ENCODE results near the gene EIPR1.

Gene EIPR1

GRCh38 chr2:3147651-3148530 is 229.7 kb downstream of the EIPR1 start:
- Histone ChIP-seq H2AFZ (ENCODE audit: low read depth, low read length) (no peak overlapping the region), H3K36me3 (ENCODE audit: control insufficient read depth in 1 of 2, insufficient read depth in 2 of 2, low read depth in 1 of 2, low read length in 2 of 2) (no peaks in the 10 kb centered on the region), H3K79me1 (replicated peaks; ENCODE audit: low read length, poor library complexity, severe bottlenecking) (no peaks in the 10 kb centered on the region), H3K27ac (ENCODE audit: low read length, poor library complexity, severe bottlenecking) (no peak overlapping the region), H3K4me3 (ENCODE audit: insufficient read depth in 1 of 2, low read depth in 1 of 2, low read length in 2 of 2) (no peak overlapping the region), H3K14ac (ENCODE audit: low read length in 2 of 2) (no peak overlapping the region), H2BK12ac (ENCODE audit: low read length in 2 of 2) (no peak overlapping the region), H3K18ac (ENCODE audit: low read depth in 1 of 2, low read length in 2 of 2) (no peak overlapping the region), H4K8ac (ENCODE audit: low read length) (no peak overlapping the region), H3K27me3 (ENCODE audit: control insufficient read depth in 1 of 2, insufficient read depth in 1 of 2, low read length in 2 of 2) (no peaks in the 10 kb centered on the region), H2BK5ac (ENCODE audit: low read depth, low read length, poor library complexity, severe bottlenecking) (no peak overlapping the region), H3K4me2 (ENCODE audit: low read length, poor library complexity, severe bottlenecking) (no peak overlapping the region), H2BK120ac (ENCODE audit: low read depth, low read length) (no peak overlapping the region), H3K9ac (ENCODE audit: low read length) (no peak overlapping the region), H2AK5ac (ENCODE audit: low read length, severe bottlenecking) (no peak overlapping the region), H4K91ac (ENCODE audit: low read length) (no peak overlapping the region), H3K9me3 (ENCODE audit: control insufficient read depth, low read length) (no peaks in the 10 kb centered on the region), H2BK15ac (ENCODE audit: low read depth, poor library complexity, severe bottlenecking) (no peak overlapping the region), H3K23ac (ENCODE audit: low read length in 2 of 2) (no peak overlapping the region), H3K4ac (ENCODE audit: low read depth in 1 of 2, low read length in 2 of 2) (no peak overlapping the region), H3K4me1 (ENCODE audit: control insufficient read depth, insufficient read depth, low read depth, low read length) (no peaks in the 10 kb centered on the region)
- no peak for DNase-seq
- WGBS: 94% methylated on average over 39 of the region's 39 CpGs

GRCh38 chr2:3146772-3147650 is 230.6 kb downstream of the EIPR1 start:
- Histone ChIP-seq H2BK15ac (ENCODE audit: low read depth, poor library complexity, severe bottlenecking) (no peak overlapping the region), H2BK5ac (ENCODE audit: low read depth, low read length, poor library complexity, severe bottlenecking) (no peak overlapping the region), H3K79me1 (replicated peaks; ENCODE audit: low read length, poor library complexity, severe bottlenecking) (no peaks in the 10 kb centered on the region), H2AFZ (ENCODE audit: low read depth, low read length) (no peak overlapping the region), H3K27me3 (ENCODE audit: control insufficient read depth in 1 of 2, insufficient read depth in 1 of 2, low read length in 2 of 2) (no peaks in the 10 kb centered on the region), H3K4me3 (ENCODE audit: insufficient read depth in 1 of 2, low read depth in 1 of 2, low read length in 2 of 2) (no peak overlapping the region), H3K4me1 (ENCODE audit: control insufficient read depth, insufficient read depth, low read depth, low read length) (no peaks in the 10 kb centered on the region), H3K4me2 (ENCODE audit: low read length, poor library complexity, severe bottlenecking) (no peak overlapping the region), H3K27ac (ENCODE audit: low read length, poor library complexity, severe bottlenecking) (no peak overlapping the region), H3K4ac (ENCODE audit: low read depth in 1 of 2, low read length in 2 of 2) (no peak overlapping the region), H3K23ac (ENCODE audit: low read length in 2 of 2) (no peak overlapping the region), H4K8ac (ENCODE audit: low read length) (no peak overlapping the region), H2AK5ac (ENCODE audit: low read length, severe bottlenecking) (no peak overlapping the region), H3K18ac (ENCODE audit: low read depth in 1 of 2, low read length in 2 of 2) (no peak overlapping the region), H3K9me3 (ENCODE audit: control insufficient read depth, low read length) (no peaks in the 10 kb centered on the region), H2BK12ac (ENCODE audit: low read length in 2 of 2) (no peak overlapping the region), H2BK120ac (ENCODE audit: low read depth, low read length) (no peak overlapping the region), H3K14ac (ENCODE audit: low read length in 2 of 2) (no peak overlapping the region), H3K9ac (ENCODE audit: low read length) (no peak overlapping the region), H3K36me3 (ENCODE audit: control insufficient read depth in 1 of 2, insufficient read depth in 2 of 2, low read depth in 1 of 2, low read length in 2 of 2) (no peaks in the 10 kb centered on the region), H4K91ac (ENCODE audit: low read length) (no peak overlapping the region)
- WGBS: 88% methylated on average over 30 of the region's 30 CpGs
- no peak for DNase-seq

- H3K36me3 ChIP-seq (ENCODE audit: control insufficient read depth in 1 of 2, insufficient read depth in 2 of 2, low read depth in 1 of 2, low read length in 2 of 2): no peaks in the 10 kb centered on the region
- no peak overlapping the region for H3K23ac ChIP-seq (ENCODE audit: low read length in 2 of 2)
- no peaks in the 10 kb centered on the region for H3K4me1 ChIP-seq (ENCODE audit: control insufficient read depth, insufficient read depth, low read depth, low read length)
- H2BK120ac ChIP-seq (ENCODE audit: low read depth, low read length): no peak overlapping the region
- H2BK15ac ChIP-seq (ENCODE audit: low read depth, poor library complexity, severe bottlenecking): no peak overlapping the region
- H3K27ac ChIP-seq (ENCODE audit: low read length, poor library complexity, severe bottlenecking): no peak overlapping the region
- H2AFZ ChIP-seq (ENCODE audit: low read depth, low read length): no peak overlapping the region
- no peak overlapping the region for H3K4ac ChIP-seq (ENCODE audit: low read depth in 1 of 2, low read length in 2 of 2)
- no peak overlapping the region for H3K4me3 ChIP-seq (ENCODE audit: insufficient read depth in 1 of 2, low read depth in 1 of 2, low read length in 2 of 2)
- H2BK5ac ChIP-seq (ENCODE audit: low read depth, low read length, poor library complexity, severe bottlenecking): no peak overlapping the region
- H3K18ac ChIP-seq (ENCODE audit: low read depth in 1 of 2, low read length in 2 of 2): no peak overlapping the region
- no peaks in the 10 kb centered on the region for H3K9me3 ChIP-seq (ENCODE audit: control insufficient read depth, low read length)
- H2AK5ac ChIP-seq (ENCODE audit: low read length, severe bottlenecking): no peak overlapping the region
- H4K91ac ChIP-seq (ENCODE audit: low read length): no peak overlapping the region
- H3K4me2 ChIP-seq (ENCODE audit: low read length, poor library complexity, severe bottlenecking): no peak overlapping the region
- H3K9ac ChIP-seq (ENCODE audit: low read length): no peak overlapping the region
- no peak overlapping the region for H3K14ac ChIP-seq (ENCODE audit: low read length in 2 of 2)
- no peak overlapping the region for H2BK12ac ChIP-seq (ENCODE audit: low read length in 2 of 2)
- DNase-seq: no peak
- WGBS: 69% methylated on average over 8 of the region's 8 CpGs
- H3K79me1 ChIP-seq (replicated peaks; ENCODE audit: low read length, poor library complexity, severe bottlenecking): no peaks in the 10 kb centered on the region
- H4K8ac ChIP-seq (ENCODE audit: low read length): no peak overlapping the region
- H3K27me3 ChIP-seq (ENCODE audit: control insufficient read depth in 1 of 2, insufficient read depth in 1 of 2, low read length in 2 of 2): no peaks in the 10 kb centered on the region
These were observed 231.4 kb downstream of the EIPR1 start for GRCh38 chr2:3146175-3146574.

GRCh38 chr2:3145471-3146021 is 232.1 kb downstream of the EIPR1 start:
- Histone ChIP-seq H3K27ac (ENCODE audit: low read length, poor library complexity, severe bottlenecking) (no peak overlapping the region), H3K14ac (ENCODE audit: low read length in 2 of 2) (no peak overlapping the region), H3K4me3 (ENCODE audit: insufficient read depth in 1 of 2, low read depth in 1 of 2, low read length in 2 of 2) (no peak overlapping the region), H2BK120ac (ENCODE audit: low read depth, low read length) (no peak overlapping the region), H3K23ac (ENCODE audit: low read length in 2 of 2) (no peak overlapping the region), H2BK5ac (ENCODE audit: low read depth, low read length, poor library complexity, severe bottlenecking) (no peak overlapping the region), H3K9me3 (ENCODE audit: control insufficient read depth, low read length) (no peaks in the 10 kb centered on the region), H3K9ac (ENCODE audit: low read length) (no peak overlapping the region), H2BK12ac (ENCODE audit: low read length in 2 of 2) (no peak overlapping the region), H3K4ac (ENCODE audit: low read depth in 1 of 2, low read length in 2 of 2) (no peak overlapping the region), H2AK5ac (ENCODE audit: low read length, severe bottlenecking) (no peak overlapping the region), H3K4me1 (ENCODE audit: control insufficient read depth, insufficient read depth, low read depth, low read length) (no peaks in the 10 kb centered on the region), H4K8ac (ENCODE audit: low read length) (no peak overlapping the region), H3K79me1 (replicated peaks; ENCODE audit: low read length, poor library complexity, severe bottlenecking) (no peaks in the 10 kb centered on the region), H2BK15ac (ENCODE audit: low read depth, poor library complexity, severe bottlenecking) (no peak overlapping the region), H3K4me2 (ENCODE audit: low read length, poor library complexity, severe bottlenecking) (no peak overlapping the region), H2AFZ (ENCODE audit: low read depth, low read length) (no peak overlapping the region), H3K18ac (ENCODE audit: low read depth in 1 of 2, low read length in 2 of 2) (no peak overlapping the region), H4K91ac (ENCODE audit: low read length) (no peak overlapping the region), H3K27me3 (ENCODE audit: control insufficient read depth in 1 of 2, insufficient read depth in 1 of 2, low read length in 2 of 2) (no peaks in the 10 kb centered on the region), H3K36me3 (ENCODE audit: control insufficient read depth in 1 of 2, insufficient read depth in 2 of 2, low read depth in 1 of 2, low read length in 2 of 2) (no peaks in the 10 kb centered on the region)
- WGBS: 90% methylated on average over 15 of the region's 15 CpGs
- DNase-seq: no peak
